HG03196 (cell line): ENCODE results near the gene TRIP10.

Source experiments
- ATAC-seq: cut with Tn5 transposase; IDR thresholded peaks from one replicate; pipeline ENCODE4 v1.9.1; 2021; ENCODE audit not compliant: unreplicated experiment

The TRIP10 gene

GRCh38 chr19:6725513-6726231 lies 13.8 kb upstream of the TRIP10 start:
- ATAC-seq: no peak

GRCh38 chr19:6728346-6728745 lies 11.1 kb upstream of the TRIP10 start:
- no peak for ATAC-seq

- no peak for ATAC-seq
Observed at GRCh38 chr19:6729573-6730152, 9.8 kb upstream of the TRIP10 start.

GRCh38 chr19:6730153-6730804 lies 9.2 kb upstream of the TRIP10 start:
- no peak for ATAC-seq

GRCh38 chr19:6730941-6731670 lies 8.4 kb upstream of the TRIP10 start:
- no peak for ATAC-seq

GRCh38 chr19:6731822-6732221 lies 7.7 kb upstream of the TRIP10 start:
- no peak for ATAC-seq

- ATAC-seq: no peak
Observed at GRCh38 chr19:6732803-6733337, 6.6 kb upstream of the TRIP10 start.

GRCh38 chr19:6733338-6734095 lies 6.0 kb upstream of the TRIP10 start:
- ATAC-seq: no peak

GRCh38 chr19:6734096-6734696 lies 5.3 kb upstream of the TRIP10 start:
- ATAC-seq: no peak

GRCh38 chr19:6735181-6735911 lies 4.1 kb upstream of the TRIP10 start:
- no peak for ATAC-seq

- no peak for ATAC-seq
Observed at GRCh38 chr19:6736169-6736916, 3.1 kb upstream of the TRIP10 start.

GRCh38 chr19:6736917-6737283 lies 2.6 kb upstream of the TRIP10 start:
- no peak for ATAC-seq

- peak; percentile 54 for ATAC-seq
Observed at GRCh38 chr19:6737284-6737872, 2.1 kb upstream of the TRIP10 start, which contains the start of gene GPR108. TSS of gene GPR108 (minus strand) at chr19:6737580. CDS start at chr19:6737576, 4 bp downstream.

GRCh38 chr19:6737873-6738786 lies 1.4 kb upstream of the TRIP10 start:
- ATAC-seq: peak; percentile 27

GRCh38 chr19:6738787-6739389 lies 592 bp upstream of the TRIP10 start:
- no peak for ATAC-seq

- no peak for ATAC-seq
Observed at GRCh38 chr19:6739883-6740588, 556 bp downstream of the TRIP10 start.
